22Rv1 (cell line): ENCODE measurements around the gene GAPDH.

Experiments used
- CTCF ChIP-seq: fragments of 450-650 bp; IDR thresholded peaks from 2 replicates; pipeline ENCODE4 v1.5.1; 2017; ENCODE audit warnings: mild to moderate bottlenecking
- ZFX ChIP-seq: fragments of 450-650 bp; IDR thresholded peaks from 2 replicates; pipeline ENCODE4 v1.6.1; 2017; ENCODE audit warnings: antibody characterized with exemption, borderline replicate concordance

- TF ChIP-seq CTCF (no peak), ZFX (no peak)
Observed at GRCh38 chr12:6488240-6488639, 46.1 kb upstream of the GAPDH start.
